Ishikawa (cell line): ENCODE data around the gene SPAG9.
A peak's percentile ranks its signal among the peaks of the same experiment; 100 is the strongest.

ENCODE experiments used
- CEBPB ChIP-seq: IDR thresholded peaks from 2 replicates; pipeline ENCODE4 v1.6.1; 2012
- CREB1 ChIP-seq: IDR thresholded peaks from 2 replicates; pipeline ENCODE4 v1.6.1; 2012; ENCODE audit warnings: low read depth
- EGR1 ChIP-seq: IDR thresholded peaks from 2 replicates; pipeline ENCODE4 v1.6.1; 2012
- EP300 ChIP-seq: IDR thresholded peaks from 2 replicates; pipeline ENCODE4 v1.6.1; 2012; ENCODE audit warnings: borderline replicate concordance
- FOXM1 ChIP-seq: IDR thresholded peaks from 2 replicates; pipeline ENCODE4 v1.6.1; 2012; ENCODE audit warnings: low read depth, borderline replicate concordance
- MAX ChIP-seq: IDR thresholded peaks from 2 replicates; pipeline ENCODE4 v1.6.1; 2012
- NFIC ChIP-seq: IDR thresholded peaks from 2 replicates; pipeline ENCODE4 v1.6.1; 2012
- RAD21 ChIP-seq: IDR thresholded peaks from 2 replicates; pipeline ENCODE4 v1.6.1; 2012; ENCODE audit warnings: low read depth
- REST ChIP-seq: IDR thresholded peaks from 2 replicates; pipeline ENCODE4 v1.6.1; 2012; ENCODE audit warnings: low read depth, mild to moderate bottlenecking
- TAF1 ChIP-seq: IDR thresholded peaks from 2 replicates; pipeline ENCODE4 v1.6.1; 2012; ENCODE audit warnings: low read depth, mild to moderate bottlenecking
- TCF12 ChIP-seq: IDR thresholded peaks from 2 replicates; pipeline ENCODE4 v1.6.1; 2012; ENCODE audit warnings: low read depth
- TEAD4 ChIP-seq: IDR thresholded peaks from 2 replicates; pipeline ENCODE4 v1.6.1; 2012
- USF1 ChIP-seq: IDR thresholded peaks from 2 replicates; pipeline ENCODE4 v1.6.1; 2012
- YY1 ChIP-seq: IDR thresholded peaks from 2 replicates; pipeline ENCODE4 v1.6.1; 2012; ENCODE audit warnings: low read depth
- ZBTB7A ChIP-seq: IDR thresholded peaks from 2 replicates; pipeline ENCODE4 v1.6.1; 2012; ENCODE audit warnings: low read depth

The SPAG9 gene

GRCh38 chr17:50919321-50920040, 201.2 kb downstream of the SPAG9 start:
- TF ChIP-seq NFIC (peak; percentile 34; the same call in 1 of the 2 replicates), TEAD4 (0 out of 2 replicates have a peak, but pooled peaks have one; percentile 33), ZBTB7A (no peak), REST (no peak), CEBPB (no peak)

GRCh38 chr17:50918933-50919296, 201.8 kb downstream of the SPAG9 start:
- no peak for TF ChIP-seq EP300
- TF ChIP-seq YY1: no peak

GRCh38 chr17:50918071-50918932, 202.4 kb downstream of the SPAG9 start:
- TF ChIP-seq CEBPB (no peak), EP300 (no peak), MAX (no peak), TAF1 (no peak), NFIC (no peak), USF1 (no peak), TCF12 (no peak), EGR1 (no peak), RAD21 (no peak), CREB1 (no peak), FOXM1 (no peak), YY1 (no peak), TEAD4 (no peak), REST (no peak), ZBTB7A (no peak)

GRCh38 chr17:50917418-50917743, 203.3 kb downstream of the SPAG9 start:
- TF ChIP-seq NFIC: no peak

GRCh38 chr17:50916708-50917417, 203.8 kb downstream of the SPAG9 start:
- TF ChIP-seq RAD21: no peak

GRCh38 chr17:50916026-50916707, 204.5 kb downstream of the SPAG9 start:
- no peak for TF ChIP-seq USF1
- TF ChIP-seq YY1: no peak
- no peak for TF ChIP-seq TAF1
- TF ChIP-seq REST: no peak
- no peak for TF ChIP-seq TEAD4
- TF ChIP-seq EP300: no peak
- TF ChIP-seq FOXM1: no peak
- TF ChIP-seq RAD21: no peak
